HG02870 (cell line): ENCODE measurements around the gene IFT20.
"Not testable (repeated sequence)": the region's sequence is repeated elsewhere in the genome, so short reads cannot be mapped to it uniquely, and the experiment has no call there.

Experiments
- ATAC-seq: cut with Tn5 transposase; IDR thresholded peaks from one replicate; pipeline ENCODE4 v1.9.1; 2021; ENCODE audit warnings: mild to moderate bottlenecking, moderate library complexity; ENCODE audit not compliant: unreplicated experiment

The IFT20 gene

DNA sequence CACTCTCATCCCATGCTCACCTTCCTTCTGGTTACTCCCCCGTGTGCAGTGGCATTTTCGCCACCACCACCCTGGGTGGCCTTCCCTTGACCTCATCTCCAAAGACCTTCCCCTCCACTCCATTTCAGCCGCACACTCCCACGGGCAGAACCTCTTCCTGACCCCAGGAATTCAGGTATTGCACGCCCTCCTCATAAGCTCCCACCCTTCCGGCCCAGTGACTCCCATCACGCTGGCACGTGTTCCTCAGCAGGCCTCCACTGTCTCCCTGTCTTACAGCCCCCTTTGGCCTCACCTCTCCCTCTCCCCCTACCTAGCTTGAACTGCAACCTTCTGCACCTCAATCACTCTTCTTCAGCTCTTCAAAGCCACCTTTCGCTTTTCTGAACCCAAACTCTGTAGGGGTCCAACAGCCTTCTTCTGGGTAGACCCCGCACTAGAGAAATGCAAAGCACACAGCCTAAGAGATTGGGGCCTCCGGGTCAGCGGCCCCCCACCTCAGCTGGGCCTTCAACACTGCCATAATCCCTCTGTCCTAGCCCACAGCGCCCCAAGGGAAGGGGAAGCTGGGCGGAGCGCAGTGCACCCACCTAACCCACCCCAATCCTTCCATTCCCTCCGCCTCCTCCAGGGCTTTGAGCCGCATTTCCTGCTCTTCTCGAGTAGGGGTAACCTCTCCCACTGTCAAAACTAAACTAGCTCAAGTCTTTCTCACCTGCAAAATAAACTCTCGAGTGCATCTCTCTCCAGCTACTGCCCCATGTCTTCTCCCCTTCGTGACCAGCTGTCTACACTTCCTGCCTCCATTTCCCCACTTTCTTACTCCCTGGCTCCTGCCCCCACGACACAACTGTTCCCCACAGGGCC is 17.9 kb downstream of the IFT20 start:
- no peak for ATAC-seq

DNA sequence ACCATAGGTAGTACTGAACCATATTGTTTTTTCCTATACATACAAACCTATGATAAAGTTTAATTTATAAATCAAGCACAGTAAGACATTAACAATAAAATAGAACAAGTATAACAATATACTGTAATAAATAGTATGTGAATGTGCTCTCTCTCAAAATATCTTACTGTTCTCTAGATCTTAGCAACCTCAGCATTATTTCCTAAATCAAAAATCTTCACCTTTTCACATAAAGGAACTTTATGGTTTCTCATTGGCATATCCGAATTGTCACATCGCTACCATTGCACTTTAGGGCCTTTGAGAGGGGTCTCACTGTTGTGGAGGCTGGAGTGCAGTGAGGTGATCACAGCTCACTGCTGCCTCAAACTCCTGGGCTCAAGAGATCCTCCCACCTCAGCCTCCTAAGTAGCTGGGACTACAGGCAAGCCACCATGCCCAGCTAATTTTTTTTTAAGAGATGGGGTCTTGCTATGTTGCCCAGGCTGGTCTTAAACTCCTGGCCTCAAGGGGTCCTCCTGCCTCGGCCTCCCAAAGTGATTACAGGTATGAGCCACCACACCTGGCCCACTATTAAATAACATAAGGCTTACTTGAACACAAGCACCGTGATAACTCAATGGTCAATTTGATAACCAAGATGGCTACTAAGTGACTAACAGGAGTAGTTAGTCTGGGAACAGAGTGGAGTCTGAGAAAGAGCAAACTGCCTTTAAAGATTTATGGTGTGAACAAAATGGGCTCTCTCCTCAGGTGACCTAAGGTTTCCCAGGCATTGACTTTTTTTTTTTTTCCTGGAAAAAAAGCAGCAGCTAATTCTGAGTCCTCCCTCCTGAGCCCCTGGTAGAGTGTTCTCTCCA is 19.2 kb downstream of the IFT20 start:
- ATAC-seq, result no peak

DNA sequence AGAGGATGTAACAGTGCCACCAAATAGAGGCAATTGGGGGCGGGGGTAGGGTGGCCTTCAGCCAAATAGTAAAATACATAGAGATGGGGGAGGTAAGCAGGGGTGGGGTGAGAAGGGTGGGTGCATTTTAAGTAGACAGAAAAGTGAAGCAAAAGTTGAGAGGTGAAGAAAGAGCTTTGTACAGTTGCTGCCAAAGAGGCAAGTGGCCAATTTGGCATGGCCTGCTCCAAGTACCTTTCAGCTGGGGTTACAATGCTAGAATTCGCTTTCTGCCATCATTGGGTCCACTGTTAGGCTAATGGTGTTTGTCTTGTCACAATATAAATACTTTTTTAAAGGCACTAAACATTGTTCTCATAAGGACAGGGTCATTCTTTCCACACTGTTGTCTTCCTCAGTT is 21.4 kb downstream of the IFT20 start:
- ATAC-seq, result no peak

DNA sequence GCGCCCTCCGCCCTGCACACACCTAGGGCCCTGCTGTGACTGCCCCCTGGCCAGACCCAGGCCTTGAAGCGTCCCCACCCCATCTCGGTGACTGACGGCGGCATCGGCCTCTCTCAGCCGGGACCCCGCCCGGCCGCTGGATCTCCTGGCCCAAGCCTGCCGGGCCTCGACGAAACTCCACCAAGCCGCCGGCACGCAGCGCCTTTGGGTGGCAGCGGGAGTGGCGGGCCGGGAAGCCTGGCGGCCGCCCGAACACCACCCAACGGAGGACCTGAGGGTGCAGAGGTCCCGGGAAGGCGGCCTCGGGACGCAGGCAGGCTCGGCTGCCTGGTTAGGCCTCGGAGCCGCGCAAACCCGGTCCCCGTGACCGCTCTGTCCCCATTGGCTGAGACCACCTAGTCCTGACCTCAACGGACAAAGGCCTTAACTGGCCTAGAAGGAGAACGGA is 28.3 kb downstream of the IFT20 start:
- ATAC-seq, result no peak

DNA sequence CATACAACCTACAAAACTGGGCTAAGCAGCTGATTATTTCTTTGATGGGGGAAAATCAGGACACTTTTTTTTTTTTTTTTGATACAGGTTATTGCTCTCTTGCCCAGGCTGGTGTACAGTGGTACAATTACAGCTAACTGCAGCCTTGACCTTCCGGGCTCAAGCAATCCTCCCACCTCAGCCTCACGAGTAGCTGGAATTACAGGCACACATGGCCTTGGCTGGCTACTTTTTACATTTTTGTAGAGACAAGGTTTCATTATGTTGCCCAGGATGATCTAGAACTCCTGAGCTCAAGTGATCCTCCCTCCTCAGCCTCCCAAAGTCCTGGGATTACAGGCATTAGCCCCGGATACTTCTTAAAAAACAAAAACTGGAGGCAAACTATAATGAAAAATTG is 36.8 kb downstream of the IFT20 start:
- ATAC-seq, result no peak

DNA sequence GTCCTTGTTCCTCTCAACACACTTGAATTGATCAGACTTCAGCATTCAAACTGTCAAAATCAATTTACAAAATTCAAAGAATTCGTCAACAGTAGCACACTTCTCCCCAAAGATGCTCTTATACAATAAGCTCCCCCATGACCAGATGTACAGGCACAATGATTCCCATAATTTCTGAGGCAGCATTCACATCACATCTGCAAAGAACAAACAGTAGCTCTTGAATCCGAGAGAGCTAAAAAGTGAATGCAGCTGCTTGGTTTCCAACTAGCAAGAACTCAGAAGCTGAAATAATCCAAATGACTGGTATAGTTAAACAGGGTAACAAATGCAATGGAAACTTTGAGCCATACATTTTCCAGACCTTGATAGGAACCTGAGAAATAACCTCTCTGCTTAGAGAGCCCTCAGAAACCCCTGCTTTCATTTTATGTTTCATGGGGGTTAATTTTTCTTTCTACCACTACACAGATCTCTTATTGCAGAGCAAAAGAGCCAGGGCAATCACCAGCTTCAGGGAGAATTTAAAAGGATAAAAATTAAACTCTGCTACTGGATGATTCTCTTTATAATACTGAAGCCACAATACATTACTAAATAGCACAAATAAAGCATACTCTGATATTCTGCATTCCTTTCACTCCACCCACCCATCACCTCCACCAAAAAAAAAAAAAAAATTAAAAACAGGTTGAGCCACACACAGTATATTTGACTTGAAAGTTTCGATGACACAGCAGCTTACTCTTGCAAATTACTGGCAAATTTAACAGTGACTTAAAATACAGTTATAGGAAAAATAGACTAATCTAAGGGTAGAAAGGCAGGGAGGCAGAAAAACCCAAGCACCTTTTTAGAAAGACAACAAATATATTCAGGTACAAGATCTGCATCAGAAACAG is 39.3 kb downstream of the IFT20 start:
- ATAC-seq, result no peak

DNA sequence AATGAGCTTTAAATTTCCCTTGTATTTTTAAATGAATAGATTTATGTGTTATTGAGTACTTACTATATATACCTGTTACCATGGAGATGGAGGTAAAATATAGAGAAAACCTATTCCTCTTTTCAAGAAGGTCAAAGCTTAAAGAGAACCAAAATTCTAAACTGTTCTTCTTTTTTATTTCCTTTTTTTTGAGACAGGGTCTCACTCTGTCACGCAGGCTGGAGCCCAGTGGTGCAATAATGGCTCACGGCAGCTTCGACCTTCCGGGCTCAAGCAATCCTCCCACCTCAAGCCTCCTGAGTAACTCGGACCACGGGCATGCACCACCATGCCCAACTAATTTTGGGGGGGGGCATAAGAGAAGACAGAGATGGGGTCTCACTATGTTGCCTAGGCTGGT is 41.3 kb downstream of the IFT20 start:
- ATAC-seq, result no peak

DNA sequence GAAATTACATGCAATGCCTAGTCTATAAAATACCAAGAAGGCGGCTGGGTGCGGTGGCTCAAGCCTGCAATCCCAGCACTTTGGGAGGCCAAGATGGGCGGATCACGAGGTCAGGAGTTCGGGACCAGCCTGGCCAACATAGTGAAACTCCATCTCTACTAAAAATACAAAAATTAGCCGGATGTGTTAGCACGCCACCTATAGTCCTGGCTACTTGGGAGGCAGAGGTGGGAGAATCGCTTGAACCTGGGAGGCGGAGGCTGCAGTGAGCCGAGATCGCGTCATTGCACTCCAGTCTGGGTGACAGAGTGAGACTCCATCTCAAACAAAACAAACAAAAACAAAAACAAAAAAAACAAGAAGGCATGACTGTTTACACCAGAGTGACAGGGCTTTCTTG is 42.4 kb downstream of the IFT20 start:
- ATAC-seq, result not testable (repeated sequence)

DNA sequence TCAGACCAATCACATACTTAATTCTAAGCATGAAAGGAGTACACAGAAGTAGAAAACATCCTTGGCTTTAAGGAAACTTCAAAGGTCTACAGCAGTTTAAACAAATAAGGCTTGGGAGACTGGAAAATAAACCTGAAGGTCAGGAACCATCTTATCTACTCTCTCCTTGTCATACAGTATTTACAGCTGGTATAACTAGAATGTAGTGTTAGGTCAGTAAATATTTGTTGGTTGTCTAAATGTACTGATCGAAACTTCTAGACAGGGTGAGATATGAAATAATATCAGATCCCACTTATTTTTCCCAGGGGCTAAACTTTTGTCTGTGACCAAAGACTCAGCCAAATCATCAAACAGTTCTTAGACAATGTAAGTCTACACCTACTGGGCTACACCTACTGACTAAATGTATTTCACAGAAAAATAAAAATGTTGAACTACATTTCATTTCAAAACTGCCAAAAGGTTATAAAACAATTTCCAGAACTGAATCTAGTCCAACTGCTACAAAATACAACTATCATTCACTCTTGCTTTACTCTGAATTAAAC is 43.4 kb downstream of the IFT20 start:
- ATAC-seq, result no peak

DNA sequence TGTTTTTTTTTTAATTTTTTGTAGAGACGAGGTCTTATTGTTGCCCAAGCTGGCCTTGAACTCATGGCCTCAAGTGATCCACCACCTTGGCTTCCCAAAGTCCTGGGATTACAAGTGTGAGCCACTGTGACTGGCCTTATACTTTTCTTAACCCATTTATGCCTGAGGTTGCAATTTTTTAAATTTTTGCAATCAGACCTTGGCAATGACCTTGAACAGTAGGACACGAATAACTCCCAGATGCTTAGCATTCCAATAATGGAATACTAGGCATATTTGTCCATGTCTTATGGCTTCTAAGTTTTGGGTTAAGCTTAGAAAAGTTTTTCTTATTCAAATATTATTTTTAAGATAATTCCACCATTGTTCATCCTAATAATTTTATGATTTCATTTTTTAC is 44.6 kb downstream of the IFT20 start:
- ATAC-seq, result no peak

DNA sequence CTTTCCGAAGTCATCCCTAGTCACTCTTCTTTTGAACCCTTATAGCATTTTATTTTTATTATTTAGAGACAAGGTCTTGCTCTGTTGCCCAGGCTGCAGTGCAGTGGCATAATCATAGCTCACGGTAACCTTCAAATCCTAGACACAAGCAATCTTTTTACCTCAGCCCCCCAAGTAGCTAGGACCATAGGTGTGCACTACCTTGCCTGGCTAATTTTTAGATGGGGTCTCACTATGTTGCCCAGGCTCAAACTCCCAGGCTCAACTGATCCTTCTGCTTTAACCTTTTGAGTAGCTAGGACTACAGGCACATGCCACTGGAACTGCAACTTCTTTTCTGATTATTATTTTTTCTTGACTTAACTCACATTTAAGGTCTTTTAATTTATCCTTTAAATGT is 49.3 kb downstream of the IFT20 start:
- ATAC-seq, result no peak

DNA sequence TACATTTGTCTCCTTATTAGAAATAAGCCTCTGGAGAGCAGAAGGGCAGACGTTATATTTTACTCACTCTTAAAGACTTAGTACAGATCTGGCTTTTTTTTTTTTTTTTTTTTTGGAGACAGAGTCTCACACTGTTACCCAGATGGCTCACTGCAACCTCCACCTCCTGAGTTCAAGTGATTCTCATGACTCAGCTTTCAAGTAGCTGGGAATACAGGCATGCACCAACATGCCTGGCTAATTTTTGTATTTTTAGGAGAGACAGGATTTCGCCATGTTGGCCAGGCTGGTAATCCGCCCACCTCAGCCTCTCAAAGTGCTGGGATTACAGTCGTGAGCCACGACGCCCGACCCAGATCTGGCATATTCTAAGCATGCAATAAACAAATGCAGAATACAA is 52.7 kb downstream of the IFT20 start:
- no peak for ATAC-seq

DNA sequence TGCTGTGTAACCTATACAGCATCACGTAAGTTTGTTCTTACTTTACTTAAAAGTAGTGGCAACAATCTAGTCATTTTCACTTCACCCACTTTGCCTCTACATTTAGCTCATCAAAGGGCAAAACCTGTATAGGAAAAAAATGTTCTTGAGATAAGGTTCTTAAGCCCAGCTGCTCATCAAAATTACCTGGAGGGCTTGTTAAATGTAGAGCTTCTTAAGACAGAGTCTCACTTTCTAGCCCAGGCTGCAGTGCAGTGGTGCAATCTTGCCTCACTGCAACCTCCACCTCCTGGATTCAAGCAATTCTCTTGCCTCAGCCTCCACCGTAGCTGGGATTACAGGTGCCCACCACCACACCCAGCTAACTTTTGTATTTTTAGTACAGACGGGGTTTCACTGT is 54.4 kb downstream of the IFT20 start:
- ATAC-seq, result no peak

DNA sequence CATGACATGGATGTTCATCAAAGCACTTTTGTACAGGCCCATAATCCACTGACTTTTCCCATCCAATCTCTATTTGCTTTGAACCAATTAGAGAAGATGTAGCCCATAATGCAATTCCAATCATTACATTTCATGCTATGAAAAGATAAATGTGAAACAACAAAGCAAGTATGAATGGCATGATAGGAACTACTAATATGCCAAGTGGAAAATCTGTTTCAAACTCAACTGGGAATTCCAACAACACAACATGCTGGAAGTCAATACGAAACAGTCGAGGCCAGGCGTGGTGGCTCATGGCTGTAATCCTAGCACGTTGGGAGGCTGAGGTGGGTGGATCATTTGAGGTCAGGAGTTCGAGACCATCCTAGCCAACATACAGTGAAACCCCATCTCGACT is 55.9 kb downstream of the IFT20 start:
- no peak for ATAC-seq
